ENCODE data around the gene TCF7L2.

TCF7L2 gene

GRCh38 chr10:113019692-113020474 is 69.8 kb downstream of the TCF7L2 start:
- DNase-seq (ENCODE audit: low read depth): no peak
- no peak overlapping the region for H3K4me3 ChIP-seq (ENCODE audit: low read depth, low read length)
- no peak for TF ChIP-seq CTCF (IDR thresholded peaks at IDR 0.05; ENCODE audit: control insufficient read depth, extremely low read depth, insufficient read depth)

- TF ChIP-seq CTCF (IDR thresholded peaks at IDR 0.05; ENCODE audit: control insufficient read depth, extremely low read depth, insufficient read depth): no peak
- no peak for DNase-seq (ENCODE audit: low read depth)
Measured at GRCh38 chr10:113020475-113020753, 70.4 kb downstream of the TCF7L2 start.

GRCh38 chr10:113020838-113021237 is 70.8 kb downstream of the TCF7L2 start:
- no peak for TF ChIP-seq CTCF (IDR thresholded peaks at IDR 0.05; ENCODE audit: control insufficient read depth, extremely low read depth, insufficient read depth)
- DNase-seq (ENCODE audit: low read depth): no peak
- no peak overlapping the region for H3K4me3 ChIP-seq (ENCODE audit: low read depth, low read length)

More at GRCh38 chr10:113020475-113020753, 70.4 kb downstream of the TCF7L2 start:
- no peak overlapping the region for H3K4me3 ChIP-seq (ENCODE audit: low read depth, low read length)

- TF ChIP-seq CTCF (IDR thresholded peaks at IDR 0.05; ENCODE audit: control insufficient read depth, extremely low read depth, insufficient read depth): no peak
- no peak overlapping the region for H3K4me3 ChIP-seq (ENCODE audit: low read depth, low read length)
- no peak for DNase-seq (ENCODE audit: low read depth)
Measured at GRCh38 chr10:113021268-113022040, 71.4 kb downstream of the TCF7L2 start.

- no peak for TF ChIP-seq CTCF (IDR thresholded peaks at IDR 0.05; ENCODE audit: control insufficient read depth, extremely low read depth, insufficient read depth)
Measured at GRCh38 chr10:113022265-113022664, 72.2 kb downstream of the TCF7L2 start.

GRCh38 chr10:113023017-113023416 is 73.0 kb downstream of the TCF7L2 start:
- DNase-seq (ENCODE audit: low read depth): no peak
- no peak overlapping the region for H3K4me3 ChIP-seq (ENCODE audit: low read depth, low read length)
- no peak for TF ChIP-seq CTCF (IDR thresholded peaks at IDR 0.05; ENCODE audit: control insufficient read depth, extremely low read depth, insufficient read depth)

More at GRCh38 chr10:113022265-113022664, 72.2 kb downstream of the TCF7L2 start:
- DNase-seq (ENCODE audit: low read depth): no peak
- H3K4me3 ChIP-seq (ENCODE audit: low read depth, low read length): no peak overlapping the region

All from LNCaP clone FGC (cell line).